ENCODE data around the gene SPEG.

SPEG gene

DNA sequence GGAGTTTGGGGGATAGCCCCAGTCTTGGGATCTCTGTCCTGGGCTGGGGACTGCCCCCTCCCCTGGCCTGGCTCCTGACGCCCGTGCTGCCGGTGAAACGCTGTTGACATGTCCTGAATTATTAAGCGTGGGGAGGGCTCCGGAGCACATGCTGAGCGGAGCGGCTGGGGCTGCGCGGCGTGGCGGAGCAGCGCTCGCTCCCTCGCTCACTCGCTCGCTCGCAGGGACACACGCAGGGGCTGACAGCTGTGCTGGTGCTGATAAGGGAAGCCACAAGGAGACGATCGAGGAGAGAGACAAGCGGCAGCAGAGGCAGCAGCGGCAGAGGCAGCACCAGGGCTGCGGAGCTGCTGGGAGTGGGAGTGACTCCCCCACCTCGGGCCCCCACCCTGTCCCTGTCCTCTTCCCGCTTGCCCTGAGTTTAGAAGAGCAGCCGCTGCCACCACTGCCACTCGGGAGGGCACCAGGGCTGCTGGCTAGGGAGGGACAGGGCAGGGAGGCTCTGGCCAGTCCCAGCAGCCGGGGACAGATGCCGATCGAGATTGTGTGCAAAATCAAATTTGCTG is 79.6 kb downstream of the SPEG start, which contains the start of gene ASIC4:
ASIC4 (plus strand) TSS at position 287 of the 566 bp plus-strand sequence; CDS start at position 530, 243 bp downstream.
- Histone ChIP-seq H3K36me3 (ENCODE audit: control insufficient read depth, low read length) (no peaks in the 10 kb centered on the region), H3K9me3 (ENCODE audit: control insufficient read depth, insufficient read depth, low read length) (no peaks in the 10 kb centered on the region), H3K4me1 (ENCODE audit: control insufficient read depth, low read length) (peaks cover 7% of the 10 kb centered on the region; the same call in 1 of the 2 replicates)

DNA sequence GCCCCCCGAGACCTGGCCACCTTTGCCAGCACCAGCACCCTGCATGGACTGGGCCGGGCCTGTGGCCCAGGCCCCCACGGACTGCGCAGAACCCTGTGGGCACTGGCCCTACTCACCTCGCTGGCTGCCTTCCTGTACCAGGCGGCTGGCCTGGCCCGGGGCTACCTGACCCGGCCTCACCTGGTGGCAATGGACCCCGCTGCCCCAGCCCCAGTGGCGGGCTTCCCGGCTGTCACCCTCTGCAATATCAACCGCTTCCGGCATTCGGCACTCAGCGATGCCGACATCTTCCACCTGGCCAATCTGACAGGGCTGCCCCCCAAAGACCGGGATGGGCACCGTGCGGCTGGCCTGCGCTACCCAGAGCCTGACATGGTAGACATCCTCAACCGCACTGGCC is 80.2 kb downstream of the SPEG start:
- Histone ChIP-seq H3K4me1 (ENCODE audit: control insufficient read depth, low read length) (peaks cover 3% of the 10 kb centered on the region; the same call in 1 of the 2 replicates), H3K27ac (ENCODE audit: low read depth, low read length) (no peak overlapping the region), H3K4me3 (ENCODE audit: low read length) (no peak overlapping the region), H3K27me3 (ENCODE audit: control insufficient read depth, low read length) (peaks cover 80% of the 10 kb centered on the region), H3K9me2 (replicated peaks; ENCODE audit: control insufficient read depth, low read length) (no peaks in the 10 kb centered on the region), H3K4me2 (ENCODE audit: low read length) (no peak overlapping the region), H3K9me3 (ENCODE audit: control insufficient read depth, insufficient read depth, low read length) (no peaks in the 10 kb centered on the region), H3K79me2 (ENCODE audit: control insufficient read depth, low read length) (no peaks in the 10 kb centered on the region), H3K36me3 (ENCODE audit: control insufficient read depth, low read length) (no peaks in the 10 kb centered on the region), H3F3A (ENCODE audit: control insufficient read depth, insufficient read depth) (no peaks in the 10 kb centered on the region), H4K20me1 (ENCODE audit: control insufficient read depth, insufficient read depth, low read depth, low read length) (no peaks in the 10 kb centered on the region; the same call in 1 of the 2 replicates)
- TF ChIP-seq EZH2phosphoT487 (IDR thresholded peaks at IDR 0.05; ENCODE audit: borderline replicate concordance, low read length): no peak
- TF ChIP-seq, protein P1, sequence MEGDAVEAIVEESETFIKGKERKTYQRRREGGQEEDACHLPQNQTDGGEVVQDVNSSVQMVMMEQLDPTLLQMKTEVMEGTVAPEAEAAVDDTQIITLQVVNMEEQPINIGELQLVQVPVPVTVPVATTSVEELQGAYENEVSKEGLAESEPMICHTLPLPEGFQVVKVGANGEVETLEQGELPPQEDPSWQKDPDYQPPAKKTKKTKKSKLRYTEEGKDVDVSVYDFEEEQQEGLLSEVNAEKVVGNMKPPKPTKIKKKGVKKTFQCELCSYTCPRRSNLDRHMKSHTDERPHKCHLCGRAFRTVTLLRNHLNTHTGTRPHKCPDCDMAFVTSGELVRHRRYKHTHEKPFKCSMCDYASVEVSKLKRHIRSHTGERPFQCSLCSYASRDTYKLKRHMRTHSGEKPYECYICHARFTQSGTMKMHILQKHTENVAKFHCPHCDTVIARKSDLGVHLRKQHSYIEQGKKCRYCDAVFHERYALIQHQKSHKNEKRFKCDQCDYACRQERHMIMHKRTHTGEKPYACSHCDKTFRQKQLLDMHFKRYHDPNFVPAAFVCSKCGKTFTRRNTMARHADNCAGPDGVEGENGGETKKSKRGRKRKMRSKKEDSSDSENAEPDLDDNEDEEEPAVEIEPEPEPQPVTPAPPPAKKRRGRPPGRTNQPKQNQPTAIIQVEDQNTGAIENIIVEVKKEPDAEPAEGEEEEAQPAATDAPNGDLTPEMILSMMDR (IDR thresholded peaks at IDR 0.05; ENCODE audit: low read depth, low read length, poor library complexity, severe bottlenecking): no peak

More for the DNA sequence above, 79.6 kb downstream of the SPEG start, which contains the start of gene ASIC4:
- H3K27ac ChIP-seq (ENCODE audit: low read depth, low read length): no peak within 1 kb of the TSS
- no peaks in the 10 kb centered on the region for H3F3A ChIP-seq (ENCODE audit: control insufficient read depth, insufficient read depth)
- no peaks in the 10 kb centered on the region; the same call in 1 of the 2 replicates for H4K20me1 ChIP-seq (ENCODE audit: control insufficient read depth, insufficient read depth, low read depth, low read length)
- H3K27me3 ChIP-seq (ENCODE audit: control insufficient read depth, low read length): peaks cover 85% of the 10 kb centered on the region
- H3K4me3 ChIP-seq (ENCODE audit: low read length): no peak within 1 kb of the TSS
- no peaks in the 10 kb centered on the region for H3K79me2 ChIP-seq (ENCODE audit: control insufficient read depth, low read length)
- H3K4me2 ChIP-seq (ENCODE audit: low read length): no peak within 1 kb of the TSS
- TF ChIP-seq, protein P1 (IDR thresholded peaks at IDR 0.05; ENCODE audit: low read depth, low read length, poor library complexity, severe bottlenecking): no peak
- TF ChIP-seq EZH2phosphoT487 (IDR thresholded peaks at IDR 0.05; ENCODE audit: borderline replicate concordance, low read length): no peak
- H3K9me2 ChIP-seq (replicated peaks; ENCODE audit: control insufficient read depth, low read length): no peaks in the 10 kb centered on the region

DNA sequence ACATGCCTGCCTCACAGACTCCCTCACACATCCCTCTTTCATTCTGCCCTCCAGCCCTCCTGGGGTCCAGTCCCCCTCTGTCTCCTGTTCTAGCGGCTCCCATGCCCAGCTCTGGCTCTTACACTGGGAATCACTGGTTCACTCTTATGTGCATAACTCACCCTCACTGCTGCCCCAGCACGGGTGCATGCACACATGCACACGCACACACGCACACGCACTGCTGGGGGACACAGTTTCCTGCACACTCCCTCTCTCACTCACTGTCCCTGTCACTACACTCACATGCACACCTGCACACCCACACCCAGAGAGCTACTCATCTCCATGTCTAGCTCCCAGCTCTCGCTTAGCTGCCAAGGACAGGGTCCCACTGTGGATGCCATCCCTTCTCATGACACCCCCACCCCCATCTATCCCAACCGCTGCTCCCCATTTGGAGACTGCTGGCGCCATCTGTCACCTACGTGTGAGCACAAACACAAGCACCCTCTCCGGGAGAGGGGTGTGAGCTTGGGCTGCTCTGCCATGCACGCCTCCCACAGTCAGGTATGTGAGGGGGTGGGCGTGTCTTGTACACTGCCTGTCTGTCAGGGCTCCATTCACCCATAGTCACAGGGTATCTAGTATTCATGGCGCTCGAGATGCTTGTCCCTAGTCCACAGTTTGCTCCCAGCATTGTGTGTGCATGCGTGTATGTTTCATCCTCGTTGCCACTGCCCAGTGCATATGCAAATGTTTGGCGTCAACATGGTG is 81.4 kb downstream of the SPEG start:
- no peak overlapping the region for H3K4me2 ChIP-seq (ENCODE audit: low read length)
- H3F3A ChIP-seq (ENCODE audit: control insufficient read depth, insufficient read depth): no peaks in the 10 kb centered on the region
- H3K36me3 ChIP-seq (ENCODE audit: control insufficient read depth, low read length): no peaks in the 10 kb centered on the region
- peaks cover 77% of the 10 kb centered on the region for H3K27me3 ChIP-seq (ENCODE audit: control insufficient read depth, low read length)
- no peak overlapping the region for H3K27ac ChIP-seq (ENCODE audit: low read depth, low read length)
- H3K9me2 ChIP-seq (replicated peaks; ENCODE audit: control insufficient read depth, low read length): no peaks in the 10 kb centered on the region
- H3K4me1 ChIP-seq (ENCODE audit: control insufficient read depth, low read length): no peaks in the 10 kb centered on the region
- no peak for TF ChIP-seq EZH2phosphoT487 (IDR thresholded peaks at IDR 0.05; ENCODE audit: borderline replicate concordance, low read length)
- TF ChIP-seq, protein P1 (IDR thresholded peaks at IDR 0.05; ENCODE audit: low read depth, low read length, poor library complexity, severe bottlenecking): no peak
- H3K9me3 ChIP-seq (ENCODE audit: control insufficient read depth, insufficient read depth, low read length): no peaks in the 10 kb centered on the region
- H3K4me3 ChIP-seq (ENCODE audit: low read length): no peak overlapping the region
- H3K79me2 ChIP-seq (ENCODE audit: control insufficient read depth, low read length): no peaks in the 10 kb centered on the region
- no peaks in the 10 kb centered on the region; the same call in 1 of the 2 replicates for H4K20me1 ChIP-seq (ENCODE audit: control insufficient read depth, insufficient read depth, low read depth, low read length)

All from DOHH2 (cell line).